HG03060 (cell line): Measurements from ENCODE around the gene KDM2A.

Source experiments
- ATAC-seq: cut with Tn5 transposase; IDR thresholded peaks from one replicate; pipeline ENCODE4 v1.9.1; 2021; ENCODE audit warnings: low read depth, moderate number of reproducible peaks; ENCODE audit not compliant: unreplicated experiment

Gene KDM2A

GRCh38 chr11:67118801-67119584 lies at the start of gene KDM2A:
Gene KDM2A, plus strand, starts transcription at chr11:67119263. Its CDS starts 2,054 bp downstream, at chr11:67121317.
- ATAC-seq, result peak; percentile 33

GRCh38 chr11:67071420-67072284 lies 47.4 kb upstream of the KDM2A start:
- ATAC-seq, result no peak

DNA sequence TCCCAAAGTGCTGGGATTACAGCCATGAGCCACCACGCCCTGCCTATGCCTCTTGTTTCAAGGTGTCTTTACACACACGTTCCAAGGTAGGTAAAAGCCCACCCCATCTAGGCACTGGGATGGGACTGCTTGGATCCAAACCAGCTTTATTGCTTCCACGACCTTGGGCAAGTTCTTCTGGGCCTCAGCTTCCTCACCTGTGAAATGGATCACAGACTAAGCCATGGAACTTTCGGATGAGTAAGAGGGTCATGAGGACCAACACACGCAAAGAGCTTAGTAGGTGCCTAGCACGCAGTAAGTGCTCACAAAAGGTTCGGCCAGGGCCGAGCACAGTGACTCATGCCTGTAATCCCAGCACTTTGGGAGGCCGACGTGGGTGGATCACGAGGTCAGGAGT lies 46.8 kb upstream of the KDM2A start:
- no peak for ATAC-seq

GRCh38 chr11:67073908-67074307 lies 45.2 kb upstream of the KDM2A start:
- no peak for ATAC-seq

DNA sequence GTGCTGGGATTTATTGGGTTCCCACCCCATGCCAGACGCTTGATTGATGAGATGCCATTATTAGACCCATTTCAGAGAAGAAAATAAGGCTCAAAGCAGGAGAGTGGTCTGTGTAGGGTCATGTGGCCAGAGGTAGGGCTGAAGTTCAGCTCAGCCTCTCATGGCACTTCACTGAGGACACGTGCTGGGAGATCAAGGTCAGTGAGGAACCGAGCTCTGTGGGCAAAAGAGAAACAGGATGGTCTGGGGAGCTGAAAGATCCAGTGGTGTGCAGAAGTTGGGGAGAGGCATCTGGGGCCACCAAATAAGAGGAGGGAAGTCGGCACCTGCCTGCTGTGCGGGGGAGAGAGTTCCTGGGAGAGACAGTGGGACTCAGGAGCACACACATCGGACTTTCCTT lies 42.9 kb upstream of the KDM2A start:
- no peak for ATAC-seq

DNA sequence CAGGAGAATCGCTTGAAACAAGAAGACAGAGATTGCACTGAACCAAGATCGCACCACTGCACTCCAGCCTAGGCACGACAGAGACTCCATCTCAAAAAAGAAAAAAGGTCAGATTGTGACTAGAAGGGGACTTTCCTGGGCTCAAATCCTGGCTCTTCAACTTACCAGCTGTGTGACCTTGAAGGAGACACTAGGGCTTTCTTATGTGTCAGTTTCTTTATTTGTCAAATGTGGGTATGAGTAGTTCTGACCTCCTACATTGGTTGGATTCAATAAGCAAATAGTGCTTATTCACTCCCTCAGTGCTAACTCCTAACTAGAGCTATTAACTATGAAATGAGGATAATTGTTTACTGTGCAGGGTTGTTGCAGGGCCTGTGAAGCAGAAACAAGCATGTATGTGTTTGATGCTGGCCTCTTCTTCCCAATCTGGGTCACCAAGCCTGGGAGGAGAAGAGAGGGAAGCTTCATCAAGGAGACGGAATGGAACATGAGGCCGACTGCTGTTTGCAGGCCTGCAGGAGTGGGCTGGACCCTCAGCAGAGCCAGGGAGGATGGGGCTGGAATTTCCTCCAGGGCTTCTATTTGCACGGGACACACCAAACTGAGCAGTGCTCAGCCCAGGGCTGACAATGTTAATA lies 39.9 kb upstream of the KDM2A start:
- no peak for ATAC-seq

DNA sequence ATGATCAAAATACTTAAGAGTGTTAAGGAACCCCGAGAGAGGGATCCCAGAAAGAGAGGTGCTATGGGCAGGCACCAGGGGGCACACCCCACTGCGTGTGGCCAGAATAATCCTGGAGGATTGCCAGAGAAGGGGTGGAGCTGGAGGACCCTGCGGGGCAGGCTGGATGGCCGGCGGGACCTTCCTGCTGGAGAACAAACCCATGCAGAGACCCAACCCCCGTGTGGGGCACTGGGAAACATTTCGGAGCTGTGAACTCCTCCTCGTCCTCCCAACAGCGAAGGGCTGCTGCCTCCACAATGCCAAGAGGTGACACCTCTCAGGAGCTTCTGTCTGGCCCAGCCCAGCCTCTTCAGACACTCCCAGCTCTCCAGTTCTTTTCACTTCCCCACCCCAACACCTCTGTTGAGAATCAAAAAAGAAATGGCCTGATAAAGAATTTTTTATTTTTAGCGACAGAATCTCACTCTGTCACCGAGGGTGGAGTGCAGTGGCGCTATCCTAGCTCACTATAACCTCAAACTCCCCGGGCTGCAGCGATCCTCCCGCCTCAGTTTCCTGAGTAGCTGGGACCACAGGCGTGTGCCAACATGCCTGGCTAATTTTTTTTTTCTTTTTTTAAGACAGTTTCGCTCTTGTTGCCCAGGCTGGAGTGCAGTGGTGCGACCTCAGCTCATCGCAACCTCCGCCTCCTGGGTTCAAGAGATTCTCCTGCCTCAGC lies 36.8 kb upstream of the KDM2A start:
- ATAC-seq, result no peak

DNA sequence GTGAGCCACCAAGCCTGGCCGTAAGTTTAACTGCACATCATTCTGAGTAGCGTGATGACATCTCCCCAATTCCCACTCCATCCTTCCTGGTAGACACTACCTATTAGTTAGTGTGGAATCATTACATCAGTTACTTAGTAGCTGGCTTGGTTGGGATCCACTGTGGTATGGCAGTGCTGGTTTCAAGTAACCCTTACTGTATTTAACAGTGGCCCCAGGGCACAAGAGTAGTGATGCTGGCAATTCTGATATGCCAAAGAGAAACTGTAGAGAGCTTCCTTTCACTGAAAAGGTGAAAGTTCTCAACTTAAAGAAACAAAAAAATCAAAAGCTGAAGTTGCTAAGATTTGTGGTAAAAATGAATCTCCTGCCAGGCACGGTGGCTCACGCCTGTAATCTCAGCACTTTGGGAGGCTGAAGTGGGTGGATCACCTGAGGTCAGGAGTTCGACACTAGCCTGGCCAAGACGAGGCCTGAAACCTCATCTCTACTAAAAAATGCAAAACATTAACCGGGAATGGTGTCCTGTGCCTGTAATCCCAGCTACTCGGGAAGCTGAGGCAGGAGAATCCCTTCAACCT lies 35.2 kb upstream of the KDM2A start:
- no peak for ATAC-seq

DNA sequence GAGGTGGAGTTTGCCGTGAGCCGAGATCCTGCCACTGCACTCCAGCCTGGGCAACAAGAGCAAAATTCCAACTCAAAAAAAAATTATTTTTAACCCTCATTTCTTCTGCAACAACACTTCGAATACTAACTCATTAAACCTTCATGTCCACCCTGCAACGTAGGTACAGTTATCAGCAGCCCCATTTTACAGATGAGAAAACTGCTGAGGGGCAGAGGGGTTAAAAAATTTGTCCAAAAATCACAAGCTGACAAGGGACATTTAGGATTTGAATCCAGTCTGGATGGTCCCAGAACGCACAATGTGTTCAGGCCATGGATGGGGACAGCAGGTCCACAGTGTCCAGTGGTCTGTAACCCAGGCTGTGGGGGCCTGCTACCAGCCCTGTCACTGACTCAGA lies 33.4 kb upstream of the KDM2A start:
- ATAC-seq, result no peak

DNA sequence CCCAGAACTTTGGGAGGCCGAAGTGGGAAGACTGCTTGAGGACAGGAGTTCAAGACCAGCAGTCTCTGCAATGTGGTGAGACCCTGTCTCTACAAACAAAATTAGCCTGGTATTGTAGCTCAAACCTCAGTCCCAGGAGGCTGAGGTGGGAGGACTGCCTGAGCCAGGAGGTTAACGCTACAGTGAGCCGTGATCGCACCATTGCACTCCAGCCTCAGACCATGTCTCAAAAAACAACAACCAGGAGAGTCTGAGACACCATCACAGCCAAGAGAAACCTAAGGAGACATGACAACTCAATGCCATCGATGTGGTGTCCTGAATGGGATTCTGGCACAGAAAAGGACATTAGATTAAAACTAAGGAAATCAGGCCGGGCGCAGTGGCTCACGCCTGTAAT lies 28.3 kb upstream of the KDM2A start:
- no peak for ATAC-seq

GRCh38 chr11:67095214-67095507 lies 23.9 kb upstream of the KDM2A start:
- ATAC-seq, result no peak

- no peak for ATAC-seq
These were observed 20.1 kb upstream of the KDM2A start for GRCh38 chr11:67098799-67099429.

GRCh38 chr11:67099831-67100324 lies 19.2 kb upstream of the KDM2A start:
- no peak for ATAC-seq

GRCh38 chr11:67102664-67103063 lies 16.4 kb upstream of the KDM2A start:
- no peak for ATAC-seq

- no peak for ATAC-seq
These were observed 13.1 kb upstream of the KDM2A start for GRCh38 chr11:67105964-67106363.

GRCh38 chr11:67111261-67111660 lies 7.8 kb upstream of the KDM2A start:
- no peak for ATAC-seq

- peak; percentile 42 for ATAC-seq
These were observed 5.8 kb upstream of the KDM2A start for GRCh38 chr11:67113231-67113721.

DNA sequence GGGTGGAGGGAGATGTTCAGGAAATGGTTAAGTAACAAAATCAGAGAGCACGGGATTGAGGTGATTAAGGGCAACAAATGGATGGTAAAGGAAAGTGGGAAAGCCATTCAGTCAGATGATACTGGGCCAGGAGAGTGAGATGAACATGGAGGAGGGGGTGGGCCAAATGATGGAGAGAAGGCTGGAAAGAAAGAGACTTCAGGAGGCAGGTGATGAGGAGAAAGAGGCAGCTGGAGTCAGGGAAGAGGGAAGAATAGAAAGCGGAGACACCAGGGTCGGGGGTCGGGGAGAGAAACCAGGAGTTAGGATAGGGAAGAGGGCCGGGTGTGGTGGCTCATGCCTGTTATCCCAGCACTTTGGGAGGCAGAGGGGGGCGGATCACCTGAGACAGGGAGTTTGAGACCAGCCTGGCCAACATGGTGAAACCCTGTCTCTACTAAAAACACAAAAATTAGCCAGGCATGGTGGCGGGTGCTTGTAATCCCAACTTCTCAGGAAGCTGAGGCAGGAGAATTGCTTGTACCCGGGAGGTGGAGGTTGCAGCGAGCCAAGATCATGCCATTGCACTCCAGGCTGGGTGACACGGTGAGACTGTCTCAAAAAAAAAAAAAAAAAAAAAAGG lies 4.7 kb upstream of the KDM2A start:
- no peak for ATAC-seq

- no peak for ATAC-seq
These were observed 2.3 kb upstream of the KDM2A start for GRCh38 chr11:67116758-67117105.
